GM19324 (cell line): ENCODE data around the gene ISM1.

Experiments
- ATAC-seq: cut with Tn5 transposase; IDR thresholded peaks from one replicate; pipeline ENCODE4 v1.9.1; 2021; ENCODE audit warnings: mild to moderate bottlenecking, moderate library complexity; ENCODE audit not compliant: unreplicated experiment, low FRiP score

Gene ISM1

DNA sequence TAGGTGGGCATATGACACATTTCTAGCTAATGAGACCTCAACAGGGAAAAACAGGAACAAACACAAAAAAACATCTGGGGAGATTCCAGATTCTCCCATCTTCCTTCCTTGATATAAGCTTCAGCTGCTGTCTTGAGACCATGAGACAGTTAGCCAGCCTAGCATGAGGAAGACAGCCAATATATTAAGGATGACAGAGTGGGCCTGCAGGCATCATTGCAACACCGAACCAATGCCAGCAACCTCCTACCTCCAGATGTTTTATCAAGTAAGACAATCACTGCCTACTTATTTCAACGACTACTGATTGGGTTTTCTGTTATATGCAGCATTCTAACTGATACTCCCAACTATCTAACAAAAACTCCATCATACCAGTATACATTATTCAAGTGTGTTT is 119.0 kb downstream of the ISM1 start:
- no peak for ATAC-seq

DNA sequence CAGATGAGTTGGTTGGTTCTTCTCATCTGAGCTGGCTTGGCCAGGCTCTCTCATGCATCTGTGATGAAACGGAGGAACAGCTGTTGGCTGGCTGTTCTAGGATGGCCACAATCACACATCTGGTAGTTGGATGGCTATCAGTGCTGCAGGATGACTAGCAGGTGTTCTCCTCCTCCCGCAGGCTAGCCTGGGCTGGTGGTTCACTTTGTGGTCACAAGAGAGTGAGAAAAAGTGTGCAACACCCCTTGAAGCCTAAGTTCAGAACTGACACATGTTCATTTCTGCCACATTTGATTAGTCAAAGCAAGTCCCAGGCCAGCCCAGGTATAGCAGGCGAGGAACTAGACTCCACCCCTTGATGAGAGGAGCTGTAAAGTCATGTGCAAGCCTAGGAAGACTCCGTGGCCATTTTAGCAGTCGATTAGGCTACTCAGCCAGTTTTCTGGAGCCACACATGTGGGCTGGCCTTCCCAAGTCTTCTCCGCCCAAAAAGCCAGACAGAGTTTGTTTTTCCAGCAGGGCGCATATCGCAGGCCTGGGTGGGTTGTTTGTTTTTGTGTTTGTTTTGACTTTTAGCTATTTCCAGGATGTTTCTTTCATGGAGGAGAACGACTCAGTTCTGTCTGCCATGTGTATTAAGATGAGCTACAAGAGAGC is 120.8 kb downstream of the ISM1 start:
- no peak for ATAC-seq

DNA sequence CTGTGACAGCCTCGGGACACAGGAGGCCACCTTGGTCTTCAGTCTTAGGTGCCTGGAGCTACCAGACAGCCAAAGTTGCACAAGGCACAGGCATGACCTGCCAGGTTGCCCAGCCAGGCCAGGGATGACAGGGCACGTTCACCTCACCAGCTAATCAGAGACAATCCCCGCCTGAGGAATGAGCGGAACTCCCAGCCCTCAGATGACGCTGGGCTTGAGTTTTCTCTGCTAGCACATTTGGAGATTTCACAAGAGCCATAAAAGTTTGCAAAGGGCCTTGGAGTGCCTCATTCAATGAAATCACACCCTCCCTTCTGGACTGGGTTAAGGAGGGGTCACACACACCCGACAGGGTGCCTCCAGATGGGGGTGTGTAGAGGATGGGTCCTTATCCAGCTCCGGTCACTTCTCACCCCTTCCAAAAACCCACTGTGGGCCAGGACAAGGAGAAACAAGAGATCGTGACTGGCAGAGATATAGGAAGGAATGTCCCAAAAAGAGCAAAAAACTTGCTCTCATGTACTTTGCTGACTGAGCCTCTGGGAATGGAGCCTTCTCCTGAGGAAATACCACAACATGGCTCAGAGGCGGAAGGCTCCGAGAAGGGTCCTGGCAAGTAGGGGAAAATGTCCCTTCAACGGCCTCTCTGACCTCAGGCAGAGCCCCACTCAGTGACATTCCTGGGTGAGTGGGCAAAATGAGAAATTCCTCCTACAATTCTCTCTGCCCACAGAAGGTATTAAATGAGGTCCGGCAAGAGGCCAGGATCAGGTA is 121.6 kb downstream of the ISM1 start:
- no peak for ATAC-seq

DNA sequence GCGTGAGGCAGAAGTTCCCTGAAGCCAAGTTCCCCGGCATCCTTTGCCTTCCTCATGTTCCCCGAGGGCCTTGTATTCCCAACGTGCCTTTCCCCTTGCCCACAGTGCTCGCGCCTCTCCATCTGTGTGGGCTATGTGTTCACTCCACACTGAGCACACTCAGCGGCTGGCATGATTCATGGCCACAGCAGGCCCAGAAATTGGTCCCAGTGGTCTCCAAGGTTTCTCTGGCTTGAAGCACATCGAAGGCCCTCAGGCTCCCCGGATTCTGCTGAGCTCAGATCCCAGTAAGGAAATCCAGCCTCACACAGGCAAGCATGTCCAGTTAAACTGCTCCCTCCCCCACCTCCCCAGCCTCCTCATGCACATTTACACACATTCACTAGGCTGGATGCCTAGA is 123.6 kb downstream of the ISM1 start:
- no peak for ATAC-seq

DNA sequence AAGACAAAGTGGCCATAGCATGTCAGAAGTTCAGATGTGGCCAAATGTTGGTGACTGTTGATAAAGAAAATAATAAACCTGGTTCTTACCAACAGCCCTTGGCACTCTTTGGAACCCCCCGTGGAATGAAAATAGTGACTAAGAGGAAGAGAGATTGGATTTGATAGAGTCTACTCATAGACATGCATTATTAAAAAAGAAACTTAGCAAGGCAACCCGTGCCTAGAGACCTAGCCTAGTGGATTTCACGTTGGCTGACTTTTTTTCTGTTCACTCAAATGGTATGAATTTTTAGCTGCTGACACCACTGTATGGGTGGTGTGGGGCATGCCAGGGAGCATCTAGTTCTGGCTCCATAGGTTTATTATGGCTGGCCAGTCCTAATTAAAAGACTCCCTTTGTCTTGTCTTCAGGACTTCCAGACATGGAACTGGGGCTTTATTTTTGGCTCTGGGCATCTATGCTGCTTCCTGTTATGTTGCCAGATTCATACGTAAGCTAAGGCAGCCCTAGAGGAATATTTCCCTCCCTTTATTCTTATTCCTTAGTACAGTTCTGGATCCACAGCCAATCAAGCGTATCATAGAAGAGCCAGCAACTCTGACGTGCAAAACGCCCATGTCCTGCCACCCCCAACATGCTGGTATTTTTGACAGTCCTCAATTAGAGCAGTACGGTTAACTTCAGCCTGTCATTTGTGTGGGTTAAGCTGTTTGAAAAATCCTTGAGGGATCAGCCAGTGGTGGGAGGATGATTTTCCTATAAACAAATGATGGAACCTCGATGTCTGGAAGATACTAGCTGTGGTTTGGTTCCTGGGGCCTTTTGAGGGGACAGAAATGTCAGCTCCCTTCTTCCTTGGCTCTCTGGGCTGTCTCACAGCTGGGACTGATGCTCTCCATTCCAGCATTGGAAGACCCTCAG is 127.5 kb downstream of the ISM1 start:
- ATAC-seq = no peak

DNA sequence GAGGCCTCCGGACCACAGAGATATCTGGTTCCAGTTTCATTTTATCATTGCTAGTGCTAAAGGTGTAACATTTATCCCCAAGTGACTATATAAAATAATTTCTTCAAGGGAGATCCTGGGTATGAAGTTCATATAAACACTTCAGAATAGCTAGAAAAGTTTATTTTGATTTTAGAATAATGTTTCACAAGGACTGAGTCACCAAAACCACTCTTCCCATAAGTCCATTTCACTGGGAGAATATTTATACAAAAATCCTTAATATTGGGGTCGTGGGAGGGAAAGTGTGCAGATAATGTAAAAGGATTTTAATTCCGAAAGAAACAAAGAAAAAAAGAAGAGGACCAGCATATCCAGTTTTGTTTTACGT is 128.1 kb downstream of the ISM1 start:
- no peak for ATAC-seq
